Measurements from ENCODE around the gene BMPR1B.

Gene BMPR1B

DNA sequence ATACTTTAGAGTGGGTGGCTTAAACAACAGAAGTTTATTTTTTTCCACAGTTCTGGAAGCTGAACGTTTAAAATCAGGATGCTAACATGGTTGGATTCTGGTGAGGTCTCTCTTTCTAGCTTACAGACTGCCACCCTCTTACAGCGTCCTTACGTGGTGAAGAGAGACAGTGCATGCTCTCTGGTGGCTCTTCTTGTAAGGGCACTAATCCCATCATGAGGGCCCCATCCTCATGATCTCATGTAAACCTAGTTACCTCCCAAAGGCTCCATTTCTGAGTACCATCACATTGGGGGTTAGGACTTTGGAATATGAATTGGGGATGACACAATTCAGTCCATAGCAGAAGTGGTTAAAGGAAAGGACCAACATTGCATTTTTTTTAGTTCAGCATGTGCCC, 132.8 kb downstream of the BMPR1B start:
- no peak overlapping the region for H3K4me3 ChIP-seq (replicated peaks; ENCODE audit: low read depth, low read length)
- TF ChIP-seq, protein P1, sequence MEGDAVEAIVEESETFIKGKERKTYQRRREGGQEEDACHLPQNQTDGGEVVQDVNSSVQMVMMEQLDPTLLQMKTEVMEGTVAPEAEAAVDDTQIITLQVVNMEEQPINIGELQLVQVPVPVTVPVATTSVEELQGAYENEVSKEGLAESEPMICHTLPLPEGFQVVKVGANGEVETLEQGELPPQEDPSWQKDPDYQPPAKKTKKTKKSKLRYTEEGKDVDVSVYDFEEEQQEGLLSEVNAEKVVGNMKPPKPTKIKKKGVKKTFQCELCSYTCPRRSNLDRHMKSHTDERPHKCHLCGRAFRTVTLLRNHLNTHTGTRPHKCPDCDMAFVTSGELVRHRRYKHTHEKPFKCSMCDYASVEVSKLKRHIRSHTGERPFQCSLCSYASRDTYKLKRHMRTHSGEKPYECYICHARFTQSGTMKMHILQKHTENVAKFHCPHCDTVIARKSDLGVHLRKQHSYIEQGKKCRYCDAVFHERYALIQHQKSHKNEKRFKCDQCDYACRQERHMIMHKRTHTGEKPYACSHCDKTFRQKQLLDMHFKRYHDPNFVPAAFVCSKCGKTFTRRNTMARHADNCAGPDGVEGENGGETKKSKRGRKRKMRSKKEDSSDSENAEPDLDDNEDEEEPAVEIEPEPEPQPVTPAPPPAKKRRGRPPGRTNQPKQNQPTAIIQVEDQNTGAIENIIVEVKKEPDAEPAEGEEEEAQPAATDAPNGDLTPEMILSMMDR (IDR thresholded peaks at IDR 0.05; ENCODE audit: low read length, missing control alignments): no peak
- DNase-seq (ENCODE audit: low read depth): no peak

DNA sequence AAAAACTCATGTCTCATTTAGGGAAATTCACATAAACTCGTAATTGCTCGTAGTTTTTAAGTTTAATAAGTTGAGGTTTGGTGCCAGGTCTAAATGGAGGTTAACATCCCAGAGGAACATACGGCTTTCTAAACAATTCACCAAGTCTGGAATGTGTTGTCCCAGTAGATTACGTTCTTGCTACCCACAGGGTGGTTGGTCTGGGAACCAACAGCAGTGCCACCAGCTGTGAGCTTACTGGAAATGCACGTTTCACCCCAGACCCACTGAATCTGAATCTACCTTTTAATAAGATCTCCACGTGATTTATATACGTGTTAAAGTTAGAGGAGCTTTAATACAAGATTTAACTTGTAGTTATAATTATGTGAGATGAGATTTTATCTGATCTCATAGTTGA, 134.3 kb downstream of the BMPR1B start:
- DNase-seq (ENCODE audit: low read depth): no peak
- TF ChIP-seq, protein P1 (IDR thresholded peaks at IDR 0.05; ENCODE audit: low read length, missing control alignments): no peak

GRCh38 chr4:94895081-94895480, 137.3 kb downstream of the BMPR1B start:
- DNase-seq (ENCODE audit: low read depth): peak; percentile 8
- TF ChIP-seq, protein P1 (IDR thresholded peaks at IDR 0.05; ENCODE audit: low read length, missing control alignments): no peak
- H3K4me3 ChIP-seq (replicated peaks; ENCODE audit: low read depth, low read length): no peak overlapping the region

More for the DNA sequence above, 134.3 kb downstream of the BMPR1B start:
- no peak overlapping the region for H3K4me3 ChIP-seq (replicated peaks; ENCODE audit: low read depth, low read length)

GRCh38 chr4:94897023-94897422, 139.3 kb downstream of the BMPR1B start:
- H3K4me3 ChIP-seq (replicated peaks; ENCODE audit: low read depth, low read length): no peak overlapping the region
- DNase-seq (ENCODE audit: low read depth): no peak
- TF ChIP-seq, protein P1 (IDR thresholded peaks at IDR 0.05; ENCODE audit: low read length, missing control alignments): no peak

DNA sequence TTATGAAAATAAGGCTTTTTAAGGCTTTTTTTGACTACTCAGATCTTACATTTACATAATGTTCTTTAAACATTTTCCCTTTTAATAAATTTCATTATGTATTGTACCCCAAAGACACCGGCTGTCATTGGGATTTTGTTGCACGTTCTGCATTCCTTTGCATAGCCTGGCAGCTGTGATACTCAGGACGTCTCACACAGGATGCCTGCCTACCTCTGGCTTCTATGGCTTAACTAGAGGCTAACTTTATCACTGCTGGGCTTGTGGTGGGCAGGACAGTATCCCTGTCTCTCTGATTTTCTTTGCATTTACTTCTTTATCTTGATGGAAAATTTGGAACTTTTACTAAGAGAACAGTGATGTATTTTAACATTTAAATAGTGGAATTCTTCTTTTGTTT, 147.8 kb downstream of the BMPR1B start:
- DNase-seq (ENCODE audit: low read depth): no peak
- TF ChIP-seq, protein P1 (IDR thresholded peaks at IDR 0.05; ENCODE audit: low read length, missing control alignments): no peak

DNA sequence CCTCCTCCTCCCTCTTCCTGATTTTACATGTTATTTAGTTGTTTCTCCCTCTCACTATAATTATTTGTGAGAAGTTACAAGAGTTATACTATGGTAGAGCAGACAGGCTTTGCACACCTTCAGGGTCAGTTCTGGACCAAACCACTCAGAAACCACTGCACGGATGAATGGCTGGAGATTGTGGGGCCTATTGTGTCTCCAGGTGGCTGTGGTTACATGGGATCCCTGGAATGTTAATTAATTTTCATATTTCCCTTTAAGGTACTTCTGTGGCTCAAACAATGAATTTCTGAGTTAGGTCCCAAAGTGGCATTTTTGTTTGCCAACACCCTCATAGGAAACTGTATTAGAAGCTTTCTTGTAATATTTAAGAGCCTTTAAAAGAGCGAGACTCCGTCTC, 151.9 kb downstream of the BMPR1B start:
- TF ChIP-seq, protein P1 (IDR thresholded peaks at IDR 0.05; ENCODE audit: low read length, missing control alignments): no peak
- no peak overlapping the region for H3K4me3 ChIP-seq (replicated peaks; ENCODE audit: low read depth, low read length)
- no peak for DNase-seq (ENCODE audit: low read depth)

More for the DNA sequence above, 147.8 kb downstream of the BMPR1B start:
- no peak overlapping the region for H3K4me3 ChIP-seq (replicated peaks; ENCODE audit: low read depth, low read length)

- no peak overlapping the region for H3K4me3 ChIP-seq (replicated peaks; ENCODE audit: low read depth, low read length)
- DNase-seq (ENCODE audit: low read depth): no peak
- TF ChIP-seq, protein P1 (IDR thresholded peaks at IDR 0.05; ENCODE audit: low read length, missing control alignments): no peak
Measured at GRCh38 chr4:94911106-94911505, 153.4 kb downstream of the BMPR1B start.
